AG08395 (cell line): ENCODE data around the gene NR1D1.

Experiments used
- DNase-seq: peaks from one replicate; pipeline ENCODE4 v3.0.0; 2012; ENCODE audit warnings: mixed read lengths, low spot score

Gene NR1D1

DNA sequence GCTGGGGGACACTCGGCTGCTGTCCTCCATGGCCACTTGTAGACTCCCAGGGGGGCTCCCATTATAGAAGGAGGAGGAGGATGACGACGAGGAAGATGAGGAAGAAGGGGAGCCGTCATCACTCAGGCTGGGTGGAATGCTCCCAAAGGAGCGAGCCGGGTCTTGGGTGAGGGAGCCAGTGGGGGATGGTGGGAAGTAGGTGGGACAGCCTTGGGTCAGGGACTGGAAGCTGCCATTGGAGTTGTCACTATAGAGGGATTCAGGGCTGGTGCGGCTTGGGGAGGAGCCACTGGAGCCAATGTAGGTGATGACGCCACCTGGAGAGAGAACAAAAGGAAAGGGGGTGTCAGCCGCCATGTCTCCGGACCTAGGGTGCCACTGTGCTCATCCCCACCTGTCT lies 3.3 kb downstream of the NR1D1 start:
- DNase-seq, result no peak

DNA sequence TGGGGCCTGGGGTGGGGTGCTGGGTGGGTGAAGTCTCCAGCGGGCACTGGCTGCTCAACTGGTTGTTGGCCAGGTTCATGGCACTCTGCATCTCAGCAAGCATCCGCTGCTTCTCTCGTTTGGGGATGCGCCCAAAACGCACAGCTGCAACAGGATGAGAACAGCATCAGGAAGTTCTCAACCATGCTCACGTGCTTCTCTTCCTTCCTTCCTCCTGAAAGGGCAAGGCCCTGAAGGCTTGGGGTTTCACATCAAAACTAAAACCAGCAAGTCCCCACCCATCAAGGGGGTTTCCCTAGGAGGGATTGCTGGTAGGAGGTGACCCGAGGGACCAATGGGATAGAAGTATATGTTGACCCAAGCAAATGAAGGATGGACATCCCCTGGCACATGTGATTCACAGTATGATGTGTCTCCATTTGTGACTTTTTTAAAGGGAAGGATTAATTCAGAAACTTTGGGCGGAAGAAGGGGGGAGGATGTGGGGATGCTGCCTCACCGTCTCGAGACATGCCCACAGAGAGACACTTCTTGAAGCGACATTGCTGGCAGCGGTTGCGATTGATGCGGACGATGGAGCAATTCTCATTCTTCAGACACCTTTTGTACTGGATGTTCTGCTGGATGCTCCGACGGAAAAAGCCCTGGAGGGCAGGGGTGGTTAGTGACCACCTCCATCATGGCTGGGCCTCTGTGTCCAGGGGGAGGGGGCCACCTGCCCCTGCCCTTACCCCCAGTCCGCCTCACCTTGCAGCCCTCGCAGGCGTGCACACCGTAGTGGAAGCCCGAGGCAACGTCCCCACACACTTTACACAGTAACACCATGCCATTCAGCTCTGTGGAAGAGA lies 4.2 kb downstream of the NR1D1 start:
- DNase-seq, result no peak

DNA sequence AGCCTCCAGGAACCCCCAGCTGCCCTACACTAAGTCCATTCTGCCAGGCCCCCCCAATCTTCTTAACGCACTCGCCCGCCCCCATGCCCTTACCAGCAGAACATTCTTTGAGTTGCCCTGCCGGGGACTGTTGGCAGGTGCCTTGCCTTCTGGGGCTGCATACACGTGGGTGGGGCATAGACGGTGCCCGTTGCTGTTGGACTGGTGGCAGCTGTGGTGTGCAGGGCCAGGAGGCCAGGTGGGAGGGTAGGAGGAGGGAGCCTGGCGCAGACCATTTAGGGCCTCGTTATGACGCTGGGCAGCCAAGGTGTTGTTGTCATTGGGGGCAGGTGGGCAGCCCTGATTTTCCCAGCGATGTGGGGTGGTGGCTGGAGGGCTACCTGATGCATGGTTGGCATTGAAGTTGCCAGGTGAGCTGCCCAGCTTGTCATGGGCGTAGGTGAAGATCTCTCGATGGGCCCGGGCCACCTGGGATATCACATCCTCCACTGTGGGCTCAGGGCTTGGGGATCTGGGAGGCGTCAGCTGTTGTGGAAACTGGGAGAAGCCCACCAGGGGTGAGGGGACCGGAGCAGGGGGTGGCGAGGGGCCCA lies 4.9 kb downstream of the NR1D1 start:
- DNase-seq, result no peak

DNA sequence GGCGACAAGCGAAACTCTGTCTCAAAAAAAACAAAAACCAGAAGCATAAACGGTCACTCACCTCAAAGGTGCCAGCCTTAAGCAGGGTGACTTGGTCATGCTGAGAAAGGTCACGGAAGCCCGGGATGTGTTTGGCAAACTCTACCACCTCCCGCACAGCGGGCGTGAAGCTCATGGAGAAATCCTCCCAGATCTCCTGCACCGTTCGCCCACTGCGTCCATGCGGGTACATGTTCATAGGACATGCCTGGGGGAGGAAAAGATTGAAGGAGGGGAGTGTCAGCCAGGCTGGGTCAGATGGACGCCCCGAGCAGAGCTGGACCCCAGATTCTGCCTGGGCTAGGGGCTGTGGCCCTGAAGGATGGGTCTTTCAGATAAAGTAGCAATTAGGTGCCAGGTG lies 5.5 kb downstream of the NR1D1 start:
- no peak for DNase-seq

DNA sequence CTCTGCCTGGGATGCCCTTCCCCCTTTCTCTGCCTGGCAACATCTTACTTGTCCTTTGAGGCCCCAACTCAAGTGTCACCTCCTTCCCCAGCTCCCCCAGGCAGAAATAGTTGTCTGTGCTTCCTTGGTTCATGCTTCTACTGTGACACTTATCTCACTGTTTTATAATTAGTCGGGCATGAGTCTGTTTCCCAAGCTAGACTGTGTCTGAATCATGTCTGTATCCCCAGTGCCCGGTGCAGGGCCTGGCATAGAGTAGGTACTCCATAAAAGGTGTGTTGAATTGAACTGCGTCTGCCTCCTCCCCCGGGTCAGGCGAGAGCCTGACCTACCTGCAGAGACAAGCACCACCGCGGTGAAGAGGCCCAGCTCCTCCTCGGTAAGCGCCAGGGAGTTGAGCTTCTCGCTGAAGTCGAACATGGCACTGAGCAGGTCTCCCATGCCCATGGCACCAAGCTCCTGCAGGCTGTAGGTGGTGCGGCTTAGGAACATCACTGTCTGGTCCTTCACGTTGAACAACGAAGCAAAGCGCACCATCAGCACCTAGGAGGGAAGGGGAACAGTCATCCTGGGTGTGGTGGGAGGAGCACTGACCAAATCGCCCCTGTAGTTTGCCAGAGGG lies 6.7 kb downstream of the NR1D1 start:
- no peak for DNase-seq

DNA sequence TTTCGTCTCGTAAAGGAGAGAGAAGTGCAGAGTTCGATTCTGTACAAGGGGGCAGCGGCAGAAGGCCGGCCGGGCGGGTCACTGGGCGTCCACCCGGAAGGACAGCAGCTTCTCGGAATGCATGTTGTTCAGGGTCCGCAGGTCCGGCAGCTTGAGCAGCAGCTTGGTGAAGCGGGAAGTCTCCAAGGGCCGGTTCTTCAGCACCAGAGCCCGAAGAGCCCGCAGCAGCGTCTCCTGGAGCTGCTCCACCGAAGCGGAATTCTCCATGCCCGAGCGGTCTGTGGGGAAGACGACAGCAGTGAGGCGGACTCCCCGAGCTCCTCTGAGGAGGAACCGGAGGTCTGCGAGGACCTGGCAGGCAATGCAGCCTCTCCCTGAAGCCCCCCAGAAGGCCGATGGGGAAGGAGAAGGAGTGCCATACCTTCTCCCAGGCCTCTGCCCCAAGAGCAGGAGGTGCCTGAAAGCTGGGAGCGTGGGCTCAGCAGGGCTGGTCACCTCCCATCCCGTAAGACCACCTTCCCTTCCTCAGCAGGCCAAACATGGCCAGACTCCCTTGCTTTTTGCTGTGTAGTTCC lies 7.3 kb downstream of the NR1D1 start:
- no peak for DNase-seq

DNA sequence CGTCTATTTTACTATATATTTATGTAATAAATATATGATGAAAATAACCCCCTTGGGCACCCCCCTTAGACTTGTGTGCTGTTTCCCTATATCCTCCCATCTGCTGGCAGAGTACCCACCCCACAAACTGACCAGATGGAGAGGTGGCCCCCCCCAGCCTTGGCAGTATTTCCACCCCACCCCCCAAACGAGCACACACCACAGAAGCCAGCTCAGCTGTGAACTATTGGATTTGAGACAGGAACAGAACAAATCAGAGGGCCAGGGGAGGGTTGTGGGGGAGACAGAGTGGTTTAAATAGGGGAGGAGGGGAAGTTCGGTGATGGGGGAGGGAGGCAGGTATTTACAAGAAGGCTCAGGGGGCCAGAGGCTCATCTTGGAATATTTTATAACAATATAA lies 7.8 kb downstream of the NR1D1 start:
- DNase-seq, result peak; percentile 60

DNA sequence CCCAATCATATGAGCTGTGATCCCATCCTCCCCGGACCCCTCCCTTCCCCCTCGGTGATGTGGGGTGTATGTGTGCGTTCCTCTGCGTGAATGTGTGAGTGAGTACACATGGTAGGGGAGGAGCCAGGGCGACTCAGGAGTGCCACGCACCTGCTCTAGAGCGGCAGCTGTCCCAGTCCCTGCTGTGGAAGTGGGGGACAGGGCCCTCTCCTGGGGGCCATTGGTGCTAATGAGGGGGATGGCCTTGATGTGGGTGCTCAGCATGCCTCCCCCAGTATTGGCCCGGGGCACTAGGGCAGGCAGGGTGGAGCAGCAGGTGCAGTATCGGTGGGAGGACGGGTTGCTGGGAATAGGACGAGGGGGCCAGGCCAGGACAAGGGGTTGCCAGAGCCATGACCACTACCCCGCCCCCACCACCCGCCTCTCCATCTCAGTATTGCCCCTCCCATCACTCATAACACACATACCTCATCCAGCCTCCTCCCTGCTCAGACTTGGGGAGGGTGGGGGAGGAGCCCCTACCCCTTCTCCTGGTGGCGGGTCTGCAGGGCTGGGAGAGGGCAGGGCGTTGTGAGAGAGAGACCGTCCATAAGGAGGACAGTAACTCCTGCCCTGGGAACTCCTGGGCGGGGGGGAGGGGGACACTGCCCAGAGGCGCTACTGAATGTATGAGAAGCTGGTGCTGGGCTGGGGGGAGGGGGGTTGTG lies 8.5 kb downstream of the NR1D1 start:
- no peak for DNase-seq

DNA sequence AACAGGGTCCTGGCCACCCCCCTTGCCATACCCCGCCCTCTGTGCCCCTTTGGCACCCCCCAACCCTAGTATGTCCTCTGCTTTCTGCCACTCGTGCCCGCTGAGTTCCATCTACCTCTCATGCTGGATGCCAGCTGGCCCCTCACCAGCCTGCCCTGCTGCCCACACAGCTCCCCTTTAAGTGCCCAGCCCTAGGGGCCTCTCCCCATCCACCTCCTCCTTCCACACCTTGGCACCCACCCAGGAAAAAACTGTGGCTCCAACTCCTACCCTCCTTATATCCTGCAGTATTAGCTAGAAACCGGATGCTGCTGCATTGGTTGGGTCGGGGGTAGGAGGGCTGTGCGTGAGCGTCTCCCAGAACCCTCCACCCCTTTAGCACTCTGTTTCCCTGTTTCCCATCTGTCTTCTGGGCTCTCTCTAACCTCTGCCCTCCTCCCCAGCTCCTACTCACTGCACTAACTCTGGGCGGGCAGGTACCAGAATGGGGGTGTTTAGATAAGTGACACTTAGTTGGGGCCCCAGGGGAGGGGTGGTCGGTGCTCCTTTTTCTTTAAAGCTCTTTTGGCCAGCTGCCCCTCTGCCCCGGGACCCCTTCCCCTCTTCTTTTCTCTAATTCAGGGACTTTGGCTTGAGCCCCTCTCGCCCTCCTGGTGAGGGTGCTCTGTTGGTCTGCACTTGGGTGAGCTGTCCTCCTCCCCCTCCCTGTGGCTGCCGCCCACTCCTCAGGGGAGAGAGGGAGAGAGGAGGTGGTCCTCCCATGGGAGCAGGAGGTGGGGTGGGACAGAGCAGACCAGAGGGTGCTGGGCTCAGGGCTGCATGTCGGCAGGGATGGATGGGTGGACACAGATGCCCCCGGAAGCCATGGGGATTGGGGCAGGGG lies 9.9 kb downstream of the NR1D1 start:
- no peak for DNase-seq

DNA sequence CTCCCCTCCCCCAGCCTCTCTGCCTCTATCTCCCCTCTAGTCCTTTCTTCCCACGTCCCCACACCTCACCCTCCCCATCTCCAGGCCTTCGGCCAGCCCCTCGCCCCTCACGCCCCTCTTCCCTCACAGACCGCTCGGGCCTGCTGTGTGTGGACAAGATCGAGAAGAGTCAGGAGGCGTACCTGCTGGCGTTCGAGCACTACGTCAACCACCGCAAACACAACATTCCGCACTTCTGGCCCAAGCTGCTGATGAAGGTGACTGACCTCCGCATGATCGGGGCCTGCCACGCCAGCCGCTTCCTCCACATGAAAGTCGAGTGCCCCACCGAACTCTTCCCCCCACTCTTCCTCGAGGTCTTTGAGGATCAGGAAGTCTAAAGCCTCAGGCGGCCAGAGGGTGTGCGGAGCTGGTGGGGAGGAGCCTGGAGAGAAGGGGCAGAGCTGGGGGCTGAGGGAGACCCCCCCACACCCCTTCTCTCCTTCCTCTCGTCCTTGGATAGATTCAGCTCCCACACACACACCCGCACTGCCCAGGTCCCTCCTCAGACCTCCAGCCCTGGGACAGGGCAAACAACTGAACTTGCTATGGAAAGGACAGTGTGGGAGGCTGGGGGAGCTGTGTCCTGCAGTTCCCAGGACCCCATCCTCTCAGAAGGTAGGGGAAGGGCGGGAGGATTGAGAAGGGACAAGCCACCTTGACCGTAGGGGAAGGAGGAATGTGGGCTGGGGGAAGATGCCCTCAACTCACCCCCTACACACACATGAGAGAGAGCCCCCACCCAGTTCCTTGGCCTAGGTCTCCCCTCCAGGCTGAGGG lies 11.1 kb downstream of the NR1D1 start:
- DNase-seq, result no peak

DNA sequence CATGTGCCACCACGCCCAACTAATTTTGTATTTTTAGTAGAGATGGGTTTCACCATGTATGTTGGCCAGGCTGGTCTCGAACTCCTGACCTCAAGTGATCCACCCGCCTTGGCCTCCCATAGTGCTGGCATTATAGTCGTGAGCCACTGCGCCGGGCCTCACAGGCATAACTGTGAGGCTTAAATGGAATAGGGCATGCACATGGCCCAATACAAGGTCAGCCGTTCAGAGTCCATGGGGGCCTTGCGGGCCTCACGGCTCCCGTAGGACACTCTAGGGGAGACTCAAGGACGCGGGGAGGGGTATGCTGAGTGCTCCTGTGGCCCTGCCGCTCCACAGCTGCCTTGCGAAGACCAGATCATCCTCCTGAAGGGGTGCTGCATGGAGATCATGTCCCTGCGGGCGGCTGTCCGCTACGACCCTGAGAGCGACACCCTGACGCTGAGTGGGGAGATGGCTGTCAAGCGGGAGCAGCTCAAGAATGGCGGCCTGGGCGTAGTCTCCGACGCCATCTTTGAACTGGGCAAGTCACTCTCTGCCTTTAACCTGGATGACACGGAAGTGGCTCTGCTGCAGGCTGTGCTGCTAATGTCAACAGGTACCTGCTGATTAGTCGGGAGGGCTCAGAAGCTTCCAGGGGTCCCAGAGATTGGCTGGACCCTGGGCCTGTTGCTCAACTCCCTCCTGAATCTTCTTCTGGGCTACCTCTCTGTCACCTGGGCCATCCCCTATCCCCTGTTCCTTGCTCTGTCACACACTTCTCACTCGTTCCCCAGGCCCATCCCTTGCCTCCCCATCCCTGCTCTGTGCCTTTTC lies 12.3 kb downstream of the NR1D1 start:
- DNase-seq, result no peak

DNA sequence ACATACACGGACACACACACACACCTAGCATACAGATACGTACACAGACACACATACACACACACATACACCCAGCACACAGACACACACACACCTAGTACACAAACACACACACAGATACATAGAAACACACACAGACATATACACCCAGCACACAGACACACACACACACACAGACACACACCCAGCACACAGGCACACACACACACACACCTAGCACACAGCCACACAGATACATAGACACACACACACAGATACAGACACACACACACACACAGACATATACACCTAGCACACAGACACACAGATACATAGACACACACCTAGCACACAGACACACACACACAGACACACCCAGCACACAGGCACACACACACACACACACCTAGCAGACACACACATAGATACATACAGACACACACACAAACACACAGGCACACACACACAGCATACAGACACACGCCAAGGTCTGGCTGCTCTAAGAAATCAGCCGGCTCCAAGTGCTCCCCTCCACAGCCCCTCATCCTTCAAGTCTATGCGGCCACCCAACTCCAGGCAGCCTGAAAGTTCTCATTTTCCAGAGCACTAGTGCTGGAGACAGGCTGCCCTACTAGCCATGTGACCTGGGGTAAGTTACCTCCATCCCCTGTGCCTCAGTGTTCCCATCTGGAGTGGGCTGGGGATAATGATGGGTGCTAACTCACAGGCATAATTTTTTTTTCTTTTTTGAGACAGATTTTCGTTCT lies 13.2 kb downstream of the NR1D1 start:
- no peak for DNase-seq

DNA sequence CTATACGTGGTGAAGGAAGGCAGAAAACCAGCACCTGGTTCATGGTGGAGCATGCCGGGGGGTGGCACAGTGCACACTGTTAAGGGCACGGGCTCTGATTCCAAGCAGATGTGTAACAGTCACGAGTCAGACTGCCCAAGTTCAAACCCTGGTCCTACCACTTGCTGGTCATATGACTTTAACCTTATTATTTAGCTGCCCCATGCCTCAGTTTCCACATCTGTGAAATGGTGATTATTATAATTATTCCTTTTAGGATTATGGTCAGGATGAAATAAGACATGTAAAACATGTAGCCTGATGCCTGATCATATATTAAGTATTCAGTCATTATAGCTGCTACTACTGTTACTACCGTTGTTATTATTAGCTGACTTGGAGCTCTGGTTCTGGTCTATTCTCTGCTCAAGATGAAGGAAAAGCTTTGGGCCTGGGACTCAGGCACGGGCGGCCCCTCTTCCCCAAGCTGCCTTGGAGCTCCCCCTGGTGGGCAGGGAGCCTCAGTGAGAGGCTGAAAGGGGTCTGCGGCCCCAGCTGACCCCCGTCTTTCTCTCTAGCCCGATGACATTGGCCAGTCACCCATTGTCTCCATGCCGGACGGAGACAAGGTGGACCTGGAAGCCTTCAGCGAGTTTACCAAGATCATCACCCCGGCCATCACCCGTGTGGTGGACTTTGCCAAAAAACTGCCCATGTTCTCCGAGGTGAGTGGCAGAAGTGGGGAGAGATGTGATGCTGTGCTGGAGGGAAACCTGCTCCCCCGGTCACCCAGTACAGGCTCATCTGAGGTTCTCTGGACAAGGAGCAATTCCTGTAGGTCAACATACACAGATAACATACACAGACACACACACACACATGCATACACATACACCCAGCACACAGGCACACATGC lies 14.0 kb downstream of the NR1D1 start:
- peak; percentile 57 for DNase-seq

DNA sequence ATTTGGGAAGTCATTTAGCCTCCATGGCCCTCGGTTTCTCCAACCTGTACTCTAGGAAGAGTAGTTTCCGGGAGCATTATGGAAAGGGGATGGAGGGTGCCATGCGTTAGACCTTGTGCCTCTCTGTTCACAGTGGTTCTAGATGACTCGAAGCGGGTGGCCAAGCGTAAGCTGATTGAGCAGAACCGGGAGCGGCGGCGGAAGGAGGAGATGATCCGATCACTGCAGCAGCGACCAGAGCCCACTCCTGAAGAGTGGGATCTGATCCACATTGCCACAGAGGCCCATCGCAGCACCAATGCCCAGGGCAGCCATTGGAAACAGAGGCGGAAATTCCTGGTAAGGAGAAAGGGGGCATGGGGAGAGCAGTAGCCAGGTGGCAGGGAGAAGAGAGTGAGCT lies 15.9 kb downstream of the NR1D1 start:
- no peak for DNase-seq

DNA sequence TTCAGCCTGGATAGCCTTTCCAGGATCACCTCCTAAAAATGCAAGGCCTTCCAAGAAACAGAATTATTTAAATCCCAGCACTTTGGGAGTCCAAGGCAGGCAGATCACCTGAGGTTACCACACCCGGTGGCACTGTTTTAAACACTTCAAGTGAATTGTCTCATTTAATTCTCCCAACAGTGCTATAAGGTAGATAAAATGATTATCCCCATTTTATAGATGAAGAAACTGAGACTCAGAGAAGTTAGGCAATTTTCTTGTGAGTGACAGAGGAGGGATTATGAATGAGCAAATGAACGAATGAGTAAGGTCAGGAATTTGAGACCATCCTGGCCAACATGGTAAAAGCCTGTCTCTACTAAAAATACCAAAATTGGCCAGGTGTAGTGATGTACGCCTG lies 20.8 kb downstream of the NR1D1 start:
- DNase-seq, result no peak

DNA sequence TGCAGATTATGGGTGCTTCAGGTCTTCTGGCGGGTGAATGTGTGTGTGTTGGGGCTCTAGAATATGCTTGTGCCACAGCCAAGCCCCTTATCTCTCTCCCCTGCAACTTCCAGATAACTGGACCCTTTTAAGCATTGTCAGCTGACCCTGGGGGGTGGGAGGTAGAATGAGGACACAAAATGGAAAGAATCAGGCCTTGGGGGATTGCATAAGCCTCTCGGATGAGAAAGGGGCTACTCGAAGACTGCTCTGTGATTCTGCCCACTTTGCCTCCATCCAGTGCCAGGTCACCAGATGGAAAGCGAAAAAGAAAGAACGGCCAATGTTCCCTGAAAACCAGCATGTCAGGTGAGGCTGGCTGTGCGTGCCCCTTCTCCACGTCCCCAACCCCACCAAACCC lies 23.8 kb downstream of the NR1D1 start:
- no peak for DNase-seq

DNA sequence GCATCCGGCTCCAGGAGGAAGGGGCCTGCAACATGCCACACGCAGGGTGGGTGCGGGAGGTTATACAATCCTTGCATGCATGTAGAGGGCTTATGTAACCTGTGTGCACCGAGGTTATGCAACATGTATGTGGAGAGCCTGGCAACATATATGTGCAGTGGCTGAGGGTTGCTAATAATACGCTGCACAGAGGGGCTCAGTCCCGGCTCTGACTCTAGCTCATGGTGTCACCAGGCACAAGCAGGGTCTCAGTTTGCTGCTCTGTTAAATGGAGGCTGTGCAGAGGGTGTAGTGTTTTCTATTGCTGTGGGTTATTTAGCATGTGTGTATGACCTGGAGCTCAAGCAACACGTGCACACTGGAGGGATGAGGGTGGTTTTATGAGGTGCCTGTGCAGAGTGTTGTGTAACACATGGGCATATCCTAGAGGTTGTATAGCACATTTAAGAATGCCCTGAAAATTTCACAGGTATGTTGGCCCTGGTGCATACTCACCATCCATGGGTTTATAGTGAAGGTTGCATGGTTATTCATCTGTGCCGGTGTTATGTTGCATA lies 24.4 kb downstream of the NR1D1 start:
- no peak for DNase-seq
